Measurements from ENCODE around the gene LRRC58. TPM values are rescaled to one million over a fixed set of nuclear protein-coding genes. Genes with fewer than 3 reads are reported as not detected.

LRRC58 gene
- total RNA-seq, 1 donor from 2014 or later: 14.3 TPM

- Histone ChIP-seq H3K9me3 (ENCODE audit: insufficient read depth, low read depth, low read length) (no peaks in the 10 kb centered on the region), H3K27ac (ENCODE audit: low read depth, low read length) (no peak overlapping the region), H3K36me3 (ENCODE audit: insufficient read depth, low read length) (no peaks in the 10 kb centered on the region), H3K4me2 (ENCODE audit: low read length) (no peak overlapping the region), H3K79me2 (ENCODE audit: insufficient read depth, low read length) (no peaks in the 10 kb centered on the region), H3K4me1 (ENCODE audit: insufficient read depth, low read length) (no peaks in the 10 kb centered on the region), H3K4me3 (ENCODE audit: insufficient read depth, low read depth, low read length) (no peak overlapping the region), H4K20me1 (ENCODE audit: insufficient read depth, low read length) (no peaks in the 10 kb centered on the region), H3K27me3 (ENCODE audit: insufficient read depth, low read length) (no peaks in the 10 kb centered on the region), H3K9ac (ENCODE audit: low read length) (no peak overlapping the region), H2AFZ (ENCODE audit: low read depth, low read length) (no peak overlapping the region)
- FAIRE-seq (no peak), DNase-seq (ENCODE audit: low read depth) (no peak)
- H3K27me3 Mint-ChIP-seq (ENCODE audit: low read depth, unreplicated experiment): no peaks in the 10 kb centered on the region
- no peak overlapping the region for H3K27ac Mint-ChIP-seq (ENCODE audit: unreplicated experiment)
- H3K9me3 Mint-ChIP-seq (ENCODE audit: unreplicated experiment): no peaks in the 10 kb centered on the region
- no peak overlapping the region for H3K4me3 Mint-ChIP-seq (ENCODE audit: unreplicated experiment)
- TF ChIP-seq CTCF (IDR thresholded peaks at IDR 0.05; ENCODE audit: insufficient read depth, low read depth, low read length): no peak
- TF ChIP-seq EZH2 (IDR thresholded peaks at IDR 0.05; ENCODE audit: insufficient read depth, low read length): no peak
- H3K4me1 Mint-ChIP-seq (ENCODE audit: low read depth, unreplicated experiment): no peaks in the 10 kb centered on the region
- peaks cover 4% of the 10 kb centered on the region for H3K36me3 Mint-ChIP-seq (ENCODE audit: low read depth, unreplicated experiment)
Observed at GRCh38 chr3:120306519-120307455, 42.4 kb downstream of the LRRC58 start.

- H3K27ac ChIP-seq (ENCODE audit: low read depth, low read length): no peak overlapping the region
- H3K4me1 ChIP-seq (ENCODE audit: insufficient read depth, low read length): no peaks in the 10 kb centered on the region
- no peak for TF ChIP-seq EZH2 (IDR thresholded peaks at IDR 0.05; ENCODE audit: insufficient read depth, low read length)
- no peak for TF ChIP-seq CTCF (IDR thresholded peaks at IDR 0.05; ENCODE audit: insufficient read depth, low read depth, low read length)
- FAIRE-seq: no peak
- H3K4me2 ChIP-seq (ENCODE audit: low read length): no peak overlapping the region
- Mint-ChIP-seq H3K9me3 (ENCODE audit: unreplicated experiment) (no peaks in the 10 kb centered on the region), H3K4me3 (ENCODE audit: unreplicated experiment) (no peak overlapping the region), H3K27me3 (ENCODE audit: low read depth, unreplicated experiment) (no peaks in the 10 kb centered on the region), H3K36me3 (ENCODE audit: low read depth, unreplicated experiment) (peaks cover 4% of the 10 kb centered on the region), H3K27ac (ENCODE audit: unreplicated experiment) (no peak overlapping the region), H3K4me1 (ENCODE audit: low read depth, unreplicated experiment) (no peaks in the 10 kb centered on the region)
- H3K36me3 ChIP-seq (ENCODE audit: insufficient read depth, low read length): no peaks in the 10 kb centered on the region
- H3K9ac ChIP-seq (ENCODE audit: low read length): no peak overlapping the region
- no peaks in the 10 kb centered on the region for H3K27me3 ChIP-seq (ENCODE audit: insufficient read depth, low read length)
- H2AFZ ChIP-seq (ENCODE audit: low read depth, low read length): no peak overlapping the region
- H3K9me3 ChIP-seq (ENCODE audit: insufficient read depth, low read depth, low read length): no peaks in the 10 kb centered on the region
- H3K79me2 ChIP-seq (ENCODE audit: insufficient read depth, low read length): no peaks in the 10 kb centered on the region
- no peak overlapping the region for H3K4me3 ChIP-seq (ENCODE audit: insufficient read depth, low read depth, low read length)
- no peaks in the 10 kb centered on the region for H4K20me1 ChIP-seq (ENCODE audit: insufficient read depth, low read length)
- DNase-seq (ENCODE audit: low read depth): no peak
Observed at GRCh38 chr3:120304616-120305015, 44.5 kb downstream of the LRRC58 start.

GRCh38 chr3:120302361-120302760 is 46.8 kb downstream of the LRRC58 start:
- H3K27me3 Mint-ChIP-seq (ENCODE audit: low read depth, unreplicated experiment): no peaks in the 10 kb centered on the region
- Histone ChIP-seq H3K4me3 (ENCODE audit: insufficient read depth, low read depth, low read length) (no peak overlapping the region), H3K27me3 (ENCODE audit: insufficient read depth, low read length) (no peaks in the 10 kb centered on the region), H3K27ac (ENCODE audit: low read depth, low read length) (no peak overlapping the region), H3K9me3 (ENCODE audit: insufficient read depth, low read depth, low read length) (no peaks in the 10 kb centered on the region), H2AFZ (ENCODE audit: low read depth, low read length) (no peak overlapping the region), H3K4me2 (ENCODE audit: low read length) (no peak overlapping the region), H3K79me2 (ENCODE audit: insufficient read depth, low read length) (no peaks in the 10 kb centered on the region), H3K9ac (ENCODE audit: low read length) (no peak overlapping the region), H3K4me1 (ENCODE audit: insufficient read depth, low read length) (no peaks in the 10 kb centered on the region), H4K20me1 (ENCODE audit: insufficient read depth, low read length) (no peaks in the 10 kb centered on the region), H3K36me3 (ENCODE audit: insufficient read depth, low read length) (no peaks in the 10 kb centered on the region)
- peaks cover 4% of the 10 kb centered on the region for H3K36me3 Mint-ChIP-seq (ENCODE audit: low read depth, unreplicated experiment)
- no peaks in the 10 kb centered on the region for H3K9me3 Mint-ChIP-seq (ENCODE audit: unreplicated experiment)
- TF ChIP-seq EZH2 (IDR thresholded peaks at IDR 0.05; ENCODE audit: insufficient read depth, low read length) (no peak), CTCF (IDR thresholded peaks at IDR 0.05; ENCODE audit: insufficient read depth, low read depth, low read length) (no peak)
- H3K27ac Mint-ChIP-seq (ENCODE audit: unreplicated experiment): no peak overlapping the region
- H3K4me1 Mint-ChIP-seq (ENCODE audit: low read depth, unreplicated experiment): no peaks in the 10 kb centered on the region
- no peak overlapping the region for H3K4me3 Mint-ChIP-seq (ENCODE audit: unreplicated experiment)
- no peak for FAIRE-seq
- DNase-seq (ENCODE audit: low read depth): no peak
